GM23338 (cell line): Measurements from ENCODE around the gene TRIO. TPM values are rescaled to one million over a fixed set of nuclear protein-coding genes. Genes with fewer than 3 reads are reported as not detected.

Experiments
- ATAC-seq: fragments of 200-7000 bp; cut with Tn5 transposase; 3 replicates; pipeline ENCODE4 v1.9.1; 2020
- DNase-seq: peaks from one replicate; pipeline ENCODE4 v3.0.0-alpha.2; 2015; ENCODE audit warnings: low spot score
- H2AFZ ChIP-seq: fragments of 200-600 bp; sonication (generic); 2 replicates; pipeline ENCODE4 v1.8.0; 2016; ENCODE audit warnings: antibody characterized with exemption, mild to moderate bottlenecking, moderate library complexity
- H3F3A ChIP-seq: fragments of 200-600 bp; sonication (generic); replicated peaks from 2 replicates; pipeline ENCODE4 v1.8.0; 2017; ENCODE audit warnings: antibody characterized with exemption, mixed run types, low read depth
- H3K27ac ChIP-seq: fragments of 200-600 bp; sonication (generic); 2 replicates; pipeline ENCODE4 v1.6.1; 2016; ENCODE audit warnings: low read depth
- H3K27me3 ChIP-seq: fragments of 200-600 bp; sonication (generic); 2 replicates; pipeline ENCODE4 v1.8.0; 2016; ENCODE audit warnings: mild to moderate bottlenecking, mixed run types, moderate library complexity; ENCODE audit not compliant: insufficient read depth
- H3K36me3 ChIP-seq: fragments of 200-600 bp; sonication (generic); 2 replicates; pipeline ENCODE4 v1.8.0; 2016; ENCODE audit warnings: mild to moderate bottlenecking; ENCODE audit not compliant: insufficient read depth
- H3K4me1 ChIP-seq: fragments of 200-600 bp; sonication (generic); 2 replicates; pipeline ENCODE4 v1.8.0; 2016; ENCODE audit warnings: mild to moderate bottlenecking, moderate library complexity; ENCODE audit not compliant: insufficient read depth
- H3K4me2 ChIP-seq: fragments of 200-600 bp; sonication (generic); 2 replicates; pipeline ENCODE4 v1.7.1; 2017; ENCODE audit warnings: mixed run types
- H3K4me3 ChIP-seq: fragments of 200-600 bp; sonication (generic); 2 replicates; pipeline ENCODE4 v1.6.1; 2016; ENCODE audit warnings: mixed run types
- H3K79me2 ChIP-seq: fragments of 200-600 bp; sonication (generic); replicated peaks from 2 replicates; pipeline ENCODE4 v1.8.0; 2017; ENCODE audit warnings: mild to moderate bottlenecking; ENCODE audit not compliant: insufficient read depth
- H3K9me2 ChIP-seq: fragments of 200-600 bp; sonication (generic); 2 replicates; pipeline ENCODE4 v1.8.0; 2017; ENCODE audit not compliant: insufficient read depth
- H4K20me1 ChIP-seq: fragments of 200-600 bp; sonication (generic); replicated peaks from 2 replicates; pipeline ENCODE4 v1.8.0; 2017; ENCODE audit warnings: mild to moderate bottlenecking; ENCODE audit not compliant: insufficient read depth
- H3K27ac Mint-ChIP-seq: 2 replicates; pipeline ENCODE4 v1.8.0; 2020; ENCODE audit warnings: inconsistent platforms, mild to moderate bottlenecking, moderate library complexity, mixed read lengths
- H3K27me3 Mint-ChIP-seq: 3 replicates; pipeline ENCODE4 v1.8.0; 2022; ENCODE audit warnings: low read depth, mild to moderate bottlenecking, moderate library complexity, mixed read lengths, inconsistent platforms; ENCODE audit not compliant: insufficient read depth, poor library complexity
- H3K36me3 Mint-ChIP-seq: 3 replicates; pipeline ENCODE4 v1.8.0; 2021; ENCODE audit warnings: low read depth, mild to moderate bottlenecking, inconsistent platforms, moderate library complexity, mixed read lengths
- H3K4me1 Mint-ChIP-seq: 3 replicates; pipeline ENCODE4 v1.8.0; 2020; ENCODE audit warnings: mild to moderate bottlenecking, inconsistent platforms, mixed read lengths
- H3K4me3 Mint-ChIP-seq: 3 replicates; pipeline ENCODE4 v1.8.0; 2021; ENCODE audit warnings: moderate library complexity, mild to moderate bottlenecking, inconsistent platforms, mixed read lengths
- H3K9me3 Mint-ChIP-seq: 3 replicates; pipeline ENCODE4 v1.8.0; 2020; ENCODE audit warnings: moderate library complexity, mild to moderate bottlenecking, inconsistent platforms, mixed read lengths
- JUNB ChIP-seq: IDR thresholded peaks from one replicate; pipeline ENCODE4 v1.6.1; 2016; ENCODE audit warnings: antibody characterized with exemption; ENCODE audit not compliant: unreplicated experiment
- ZNF331 ChIP-seq: fragments of 250-450 bp; sonication (Bioruptor Pico); IDR thresholded peaks from 2 replicates; pipeline ENCODE4 v1.5.0; 2020; ENCODE audit warnings: low read depth, mild to moderate bottlenecking, moderate library complexity
- polyA plus RNA-seq: library from polyadenylated mRNA; unstranded; fragments of >200 nt; fragmentation: Nextera tagmentation; extraction: Ambion mirVana; gene quantifications from 2 replicates; pipeline ENCODE4 v1.2.1, GENCODE V29; 2016
- total RNA-seq: library from RNA; depleted of rRNA; stranded (reverse); fragments of >200 nt; shearing (Covaris generic); gene quantifications from 2 replicates; pipeline ENCODE4 v1.2.3, GENCODE V29; 2014
- TF ChIP-seq, protein P1 (sequence below): fragments of 250-450 bp; sonication (Bioruptor Pico); IDR thresholded peaks from 2 replicates; pipeline ENCODE4 v1.5.0; 2020; ENCODE audit warnings: mild to moderate bottlenecking, moderate library complexity

Gene TRIO
- total and polyA plus RNA-seq, 2 experiments from 2014 or later: 13.8 to 113 TPM

DNA sequence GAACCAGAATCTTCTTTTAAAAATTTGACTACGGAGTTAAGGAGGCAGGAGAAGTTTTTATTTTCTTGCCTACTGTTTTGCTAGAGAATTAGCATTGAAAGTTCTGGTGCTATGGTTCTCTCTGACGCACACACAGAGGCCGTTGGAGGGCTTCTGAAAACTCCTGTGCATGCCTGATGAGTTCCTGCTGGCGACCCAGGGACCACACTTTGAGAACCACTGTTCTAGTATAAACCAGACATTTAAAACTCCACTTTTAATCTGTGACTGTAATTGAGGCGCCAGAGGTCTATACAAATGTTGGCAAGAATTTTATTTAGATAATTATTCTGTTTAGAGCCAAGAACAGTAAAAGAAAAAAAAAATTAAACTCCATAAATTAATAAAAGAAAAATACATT lies 338.9 kb downstream of the TRIO start:
- peaks cover 42% of the 10 kb centered on the region for H3K36me3 Mint-ChIP-seq

More for the DNA sequence above, 338.9 kb downstream of the TRIO start:
- Mint-ChIP-seq H3K27ac (no peak overlapping the region), H3K4me3 (no peak overlapping the region), H3K9me3 (no peaks in the 10 kb centered on the region), H3K27me3 (peaks cover 3% of the 10 kb centered on the region), H3K4me1 (no peaks in the 10 kb centered on the region)
- Histone ChIP-seq H3K4me3 (no peak overlapping the region), H3K4me2 (no peak overlapping the region), H4K20me1 (no peaks in the 10 kb centered on the region), H3F3A (0 out of 2 replicates have a peak, but pooled peaks cover 5% of the 10 kb centered on the region), H3K27me3 (no peaks in the 10 kb centered on the region), H2AFZ (no peak overlapping the region), H3K27ac (no peak overlapping the region), H3K9me2 (no peaks in the 10 kb centered on the region), H3K36me3 (peaks cover 34% of the 10 kb centered on the region), H3K4me1 (no peaks in the 10 kb centered on the region), H3K79me2 (no peaks in the 10 kb centered on the region)
- no peak for TF ChIP-seq ZNF331 (CRISPR knock-in tag)
- TF ChIP-seq, protein P1, sequence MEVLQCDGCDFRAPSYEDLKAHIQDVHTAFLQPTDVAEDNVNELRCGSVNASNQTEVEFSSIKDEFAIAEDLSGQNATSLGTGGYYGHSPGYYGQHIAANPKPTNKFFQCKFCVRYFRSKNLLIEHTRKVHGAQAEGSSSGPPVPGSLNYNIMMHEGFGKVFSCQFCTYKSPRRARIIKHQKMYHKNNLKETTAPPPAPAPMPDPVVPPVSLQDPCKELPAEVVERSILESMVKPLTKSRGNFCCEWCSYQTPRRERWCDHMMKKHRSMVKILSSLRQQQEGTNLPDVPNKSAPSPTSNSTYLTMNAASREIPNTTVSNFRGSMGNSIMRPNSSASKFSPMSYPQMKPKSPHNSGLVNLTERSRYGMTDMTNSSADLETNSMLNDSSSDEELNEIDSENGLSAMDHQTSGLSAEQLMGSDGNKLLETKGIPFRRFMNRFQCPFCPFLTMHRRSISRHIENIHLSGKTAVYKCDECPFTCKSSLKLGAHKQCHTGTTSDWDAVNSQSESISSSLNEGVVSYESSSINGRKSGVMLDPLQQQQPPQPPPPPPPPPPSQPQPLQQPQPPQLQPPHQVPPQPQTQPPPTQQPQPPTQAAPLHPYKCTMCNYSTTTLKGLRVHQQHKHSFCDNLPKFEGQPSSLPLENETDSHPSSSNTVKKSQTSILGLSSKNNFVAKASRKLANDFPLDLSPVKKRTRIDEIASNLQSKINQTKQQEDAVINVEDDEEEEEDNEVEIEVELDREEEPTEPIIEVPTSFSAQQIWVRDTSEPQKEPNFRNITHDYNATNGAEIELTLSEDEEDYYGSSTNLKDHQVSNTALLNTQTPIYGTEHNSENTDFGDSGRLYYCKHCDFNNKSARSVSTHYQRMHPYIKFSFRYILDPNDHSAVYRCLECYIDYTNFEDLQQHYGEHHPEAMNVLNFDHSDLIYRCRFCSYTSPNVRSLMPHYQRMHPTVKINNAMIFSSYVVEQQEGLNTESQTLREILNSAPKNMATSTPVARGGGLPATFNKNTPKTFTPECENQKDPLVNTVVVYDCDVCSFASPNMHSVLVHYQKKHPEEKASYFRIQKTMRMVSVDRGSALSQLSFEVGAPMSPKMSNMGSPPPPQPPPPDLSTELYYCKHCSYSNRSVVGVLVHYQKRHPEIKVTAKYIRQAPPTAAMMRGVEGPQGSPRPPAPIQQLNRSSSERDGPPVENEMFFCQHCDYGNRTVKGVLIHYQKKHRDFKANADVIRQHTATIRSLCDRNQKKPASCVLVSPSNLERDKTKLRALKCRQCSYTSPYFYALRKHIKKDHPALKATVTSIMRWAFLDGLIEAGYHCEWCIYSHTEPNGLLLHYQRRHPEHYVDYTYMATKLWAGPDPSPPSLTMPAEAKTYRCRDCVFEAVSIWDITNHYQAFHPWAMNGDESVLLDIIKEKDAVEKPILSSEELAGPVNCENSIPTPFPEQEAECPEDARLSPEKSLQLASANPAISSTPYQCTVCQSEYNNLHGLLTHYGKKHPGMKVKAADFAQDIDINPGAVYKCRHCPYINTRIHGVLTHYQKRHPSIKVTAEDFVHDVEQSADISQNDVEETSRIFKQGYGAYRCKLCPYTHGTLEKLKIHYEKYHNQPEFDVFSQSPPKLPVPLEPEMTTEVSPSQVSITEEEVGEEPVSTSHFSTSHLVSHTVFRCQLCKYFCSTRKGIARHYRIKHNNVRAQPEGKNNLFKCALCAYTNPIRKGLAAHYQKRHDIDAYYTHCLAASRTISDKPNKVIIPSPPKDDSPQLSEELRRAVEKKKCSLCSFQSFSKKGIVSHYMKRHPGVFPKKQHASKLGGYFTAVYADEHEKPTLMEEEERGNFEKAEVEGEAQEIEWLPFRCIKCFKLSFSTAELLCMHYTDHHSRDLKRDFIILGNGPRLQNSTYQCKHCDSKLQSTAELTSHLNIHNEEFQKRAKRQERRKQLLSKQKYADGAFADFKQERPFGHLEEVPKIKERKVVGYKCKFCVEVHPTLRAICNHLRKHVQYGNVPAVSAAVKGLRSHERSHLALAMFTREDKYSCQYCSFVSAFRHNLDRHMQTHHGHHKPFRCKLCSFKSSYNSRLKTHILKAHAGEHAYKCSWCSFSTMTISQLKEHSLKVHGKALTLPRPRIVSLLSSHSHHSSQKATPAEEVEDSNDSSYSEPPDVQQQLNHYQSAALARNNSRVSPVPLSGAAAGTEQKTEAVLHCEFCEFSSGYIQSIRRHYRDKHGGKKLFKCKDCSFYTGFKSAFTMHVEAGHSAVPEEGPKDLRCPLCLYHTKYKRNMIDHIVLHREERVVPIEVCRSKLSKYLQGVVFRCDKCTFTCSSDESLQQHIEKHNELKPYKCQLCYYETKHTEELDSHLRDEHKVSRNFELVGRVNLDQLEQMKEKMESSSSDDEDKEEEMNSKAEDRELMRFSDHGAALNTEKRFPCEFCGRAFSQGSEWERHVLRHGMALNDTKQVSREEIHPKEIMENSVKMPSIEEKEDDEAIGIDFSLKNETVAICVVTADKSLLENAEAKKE: no peak
- no peak for TF ChIP-seq JUNB
- ATAC-seq: no peak
- DNase-seq: no peak
